SK-N-SH treated with all-trans-retinoic acid at 6 μM for 48 hours (cell line): ENCODE measurements around the gene POU4F3.

Experiments used
- ATAC-seq: fragments of 200-7000 bp; cut with Tn5 transposase; 3 replicates; pipeline ENCODE4 v1.9.1; 2020; ENCODE audit warnings: mild to moderate bottlenecking, moderate library complexity
- BACH2 ChIP-seq: fragments of 250-450 bp; sonication (Bioruptor Pico); IDR thresholded peaks from 2 replicates; pipeline ENCODE4 v1.9.0; 2021; ENCODE audit warnings: mild to moderate bottlenecking, borderline replicate concordance
- CREB5 ChIP-seq: fragments of 250-450 bp; sonication (Bioruptor Pico); IDR thresholded peaks from 2 replicates; pipeline ENCODE4 v1.5.1; 2020; ENCODE audit warnings: low read depth, mild to moderate bottlenecking, moderate library complexity
- CSDC2 ChIP-seq: fragments of 250-450 bp; sonication (Bioruptor Pico); IDR thresholded peaks from 2 replicates; pipeline ENCODE4 v1.5.0; 2020; ENCODE audit warnings: mild to moderate bottlenecking, moderate library complexity
- CSRNP3 ChIP-seq: fragments of 250-450 bp; sonication (Bioruptor Pico); IDR thresholded peaks from 2 replicates; pipeline ENCODE4 v1.5.1; 2021; ENCODE audit warnings: mild to moderate bottlenecking, moderate library complexity
- ESRRG ChIP-seq: fragments of 250-450 bp; sonication (Bioruptor Pico); IDR thresholded peaks from 2 replicates; pipeline ENCODE4 v1.6.1; 2021; ENCODE audit warnings: mild to moderate bottlenecking
- GLIS3 ChIP-seq: fragments of 250-450 bp; sonication (Bioruptor Pico); IDR thresholded peaks from 2 replicates; pipeline ENCODE4 v1.5.0; 2020; ENCODE audit warnings: mild to moderate bottlenecking, moderate library complexity
- ISL1 ChIP-seq: fragments of 250-450 bp; sonication (Bioruptor Pico); IDR thresholded peaks from 2 replicates; pipeline ENCODE4 v2.1.2; 2022; ENCODE audit warnings: mild to moderate bottlenecking, moderate library complexity
- OSR1 ChIP-seq: fragments of 250-450 bp; sonication (Bioruptor Pico); IDR thresholded peaks from 2 replicates; pipeline ENCODE4 v1.8.0; 2022; ENCODE audit warnings: moderate library complexity, mild to moderate bottlenecking, inconsistent platforms
- PATZ1 ChIP-seq: fragments of 250-450 bp; sonication (Bioruptor Pico); IDR thresholded peaks from 2 replicates; pipeline ENCODE4 v1.8.0; 2020; ENCODE audit warnings: mild to moderate bottlenecking, moderate library complexity, borderline replicate concordance
- PPARA ChIP-seq: fragments of 250-450 bp; sonication (Bioruptor Pico); IDR thresholded peaks from 2 replicates; pipeline ENCODE4 v1.5.0; 2020; ENCODE audit warnings: mild to moderate bottlenecking, borderline replicate concordance
- RARB ChIP-seq: fragments of 250-450 bp; sonication (Bioruptor Pico); IDR thresholded peaks from 2 replicates; pipeline ENCODE4 v1.8.0; 2021; ENCODE audit warnings: mild to moderate bottlenecking, moderate library complexity
- SNAI2 ChIP-seq: fragments of 250-450 bp; sonication (Bioruptor Pico); IDR thresholded peaks from 2 replicates; pipeline ENCODE4 v1.5.0; 2020; ENCODE audit warnings: mild to moderate bottlenecking, moderate library complexity
- TCF4 ChIP-seq: fragments of 250-450 bp; sonication (Bioruptor Pico); IDR thresholded peaks from 2 replicates; pipeline ENCODE4 v1.8.0; 2021; ENCODE audit warnings: mild to moderate bottlenecking, moderate library complexity, borderline replicate concordance
- TOX ChIP-seq: fragments of 250-450 bp; sonication (Bioruptor Pico); IDR thresholded peaks from 2 replicates; pipeline ENCODE4 v1.8.0; 2021; ENCODE audit warnings: mild to moderate bottlenecking, moderate library complexity, borderline replicate concordance
- TSHZ2 ChIP-seq: fragments of 250-450 bp; sonication (Bioruptor Pico); IDR thresholded peaks from 2 replicates; pipeline ENCODE4 v1.5.0; 2020; ENCODE audit warnings: mild to moderate bottlenecking, moderate library complexity
- ZC3H10 ChIP-seq: fragments of 250-450 bp; sonication (Bioruptor Pico); IDR thresholded peaks from 2 replicates; pipeline ENCODE4 v1.5.1; 2021; ENCODE audit warnings: mild to moderate bottlenecking, moderate library complexity
- ZFP3 ChIP-seq: fragments of 250-450 bp; sonication (Bioruptor Pico); IDR thresholded peaks from 2 replicates; pipeline ENCODE4 v1.5.0; 2020; ENCODE audit warnings: mild to moderate bottlenecking, moderate library complexity
- ZNF565 ChIP-seq: fragments of 450-650 bp; formaldehyde crosslinking; conservative IDR thresholded peaks from 2 replicates; pipeline ENCODE4 v1.5.0; 2020; ENCODE audit warnings: low read depth, mild to moderate bottlenecking, moderate library complexity
- ZNF70 ChIP-seq: fragments of 450-650 bp; formaldehyde crosslinking; IDR thresholded peaks from 2 replicates; pipeline ENCODE4 v1.5.0; 2020; ENCODE audit warnings: mild to moderate bottlenecking, moderate library complexity
- ZNF8 ChIP-seq: fragments of 450-650 bp; formaldehyde crosslinking; IDR thresholded peaks from 2 replicates; pipeline ENCODE4 v1.5.0; 2020; ENCODE audit warnings: mild to moderate bottlenecking, moderate library complexity

POU4F3 gene

DNA sequence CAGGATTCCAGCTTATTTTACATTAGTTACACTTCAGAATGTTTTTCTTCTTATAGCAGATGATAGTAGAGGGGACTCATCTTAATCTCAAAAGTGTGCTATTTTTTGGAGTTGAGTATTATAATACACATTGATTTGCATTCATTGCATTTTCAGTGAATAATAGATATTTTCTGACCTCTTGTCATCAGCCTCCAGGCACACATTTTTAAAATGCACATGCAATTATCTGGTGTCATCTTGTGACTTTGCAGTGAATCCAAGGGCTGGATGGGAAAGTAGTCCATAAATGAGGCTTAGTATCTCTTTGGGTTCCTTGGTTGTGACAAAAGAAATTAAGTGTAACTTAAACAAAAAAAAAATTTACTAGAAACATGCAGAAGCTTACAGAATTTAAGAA, 28.1 kb upstream of the POU4F3 start:
- no peak for TF ChIP-seq ZC3H10
- TF ChIP-seq PATZ1: no peak
- no peak for TF ChIP-seq ISL1
- no peak for TF ChIP-seq CSDC2 (CRISPR knock-in tag)
- no peak for TF ChIP-seq ESRRG
- TF ChIP-seq, all 23 proteins: peak for 0
- ATAC-seq: no peak

DNA sequence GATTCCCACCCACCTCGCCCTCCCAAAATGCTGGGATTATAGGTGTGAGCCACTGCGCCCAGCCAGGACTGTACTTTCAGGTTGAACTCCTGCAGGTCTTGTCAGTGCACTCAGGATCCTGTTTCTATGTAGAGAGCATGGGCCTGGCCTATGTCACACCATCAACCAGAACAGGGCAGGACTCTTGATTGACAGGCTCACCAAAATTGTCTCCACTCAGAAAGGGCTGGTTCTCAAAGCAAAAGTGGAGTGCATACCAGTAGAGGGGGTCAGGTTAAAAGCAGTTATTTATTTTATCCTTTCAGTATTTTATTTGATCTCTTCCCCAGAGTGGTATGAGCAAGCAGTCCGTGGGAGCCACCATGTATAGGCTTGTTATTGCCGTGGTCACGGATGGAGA, 27.4 kb upstream of the POU4F3 start:
- no peak for ATAC-seq
- TF ChIP-seq TSHZ2 (no peak), RARB (CRISPR knock-in tag) (no peak), PATZ1 (no peak), TCF4 (CRISPR knock-in tag) (no peak), TOX (CRISPR knock-in tag) (no peak), SNAI2 (CRISPR knock-in tag) (no peak), OSR1 (CRISPR knock-in tag) (no peak), ISL1 (no peak), BACH2 (CRISPR knock-in tag) (no peak), ZNF8 (CRISPR knock-in tag) (no peak)

GRCh38 chr5:146313027-146313426, 25.6 kb upstream of the POU4F3 start:
- TF ChIP-seq PPARA (CRISPR knock-in tag) (no peak), SNAI2 (CRISPR knock-in tag) (no peak), ZNF8 (CRISPR knock-in tag) (no peak), CSRNP3 (CRISPR knock-in tag) (no peak), ZNF565 (CRISPR knock-in tag) (no peak), ESRRG (no peak), PATZ1 (no peak), TCF4 (CRISPR knock-in tag) (no peak), CREB5 (no peak), ISL1 (no peak), TSHZ2 (no peak), OSR1 (CRISPR knock-in tag) (no peak), ZNF70 (CRISPR knock-in tag) (no peak), TOX (CRISPR knock-in tag) (no peak), ZFP3 (CRISPR knock-in tag) (no peak), GLIS3 (CRISPR knock-in tag) (no peak), ZC3H10 (no peak)
- ATAC-seq: no peak
